K562 (cell line): ENCODE measurements around the gene MYL5. TPM values are rescaled to one million over a fixed set of nuclear protein-coding genes. Genes with fewer than 3 reads are reported as not detected.

Experiments
- ATAC-seq: fragments of 200-7000 bp; cut with Tn5 transposase; 3 replicates; pipeline ENCODE4 v1.9.1; 2020; ENCODE audit warnings: moderate library complexity
- BruUV-seq: library from RNA; stranded (reverse); fragments of 400-500 nt; replicated peaks from 2 replicates; lab custom pipeline; 2021; lab: Mats Ljungman, UMichigan
- CTCF ChIA-PET: fragments of 300-600 bp; formaldehyde crosslinking; extraction: SDS; loops from one replicate; lab custom pipeline; 2021; ENCODE audit warnings: low intra/inter-chr PET ratio; lab: Yijun Ruan, JAX
- POLR2A ChIA-PET: fragments of 300-600, 350-650 bp; sonication (Branson Sonifier 250); formaldehyde crosslinking; extraction: SDS; loops from one replicate; lab custom pipeline; 2021; ENCODE audit warnings: antibody characterized with exemption, inconsistent platforms; lab: Yijun Ruan, JAX
- DNase-seq, 4 experiments: peaks; one replicate each; pipeline versions ENCODE4 v3.0.0 to v3.0.0-alpha.2; 2011 to 2018; ENCODE audit warnings: low spot score in 3 of 4, mixed read lengths in 3 of 4; ENCODE audit errors: extremely low read depth in 1 of 4
- FAIRE-seq: peaks from 2 replicates; lab custom pipeline; 2011; peaks lifted over from hg19 to GRCh38; lab: Jason Lieb, UNC
- H2AFZ ChIP-seq: 2 replicates; pipeline ENCODE4 v1.6.0; 2011; ENCODE audit warnings: low read depth, low read length, control low read depth, inconsistent platforms
- H3K27ac ChIP-seq: fragments of 200-600 bp; 3 replicates; pipeline ENCODE4 v1.8.0; 2011; ENCODE audit warnings: low read depth, mild to moderate bottlenecking, control low read depth, inconsistent platforms, low read length, moderate library complexity, mixed read lengths; ENCODE audit errors: extremely low read depth
- H3K27me3 ChIP-seq, 2 experiments: fragments of 300-600 bp in 1 of 2; 2 replicates in 1 of 2; 3 replicates in 1 of 2; pipeline versions ENCODE4 v1.6.0 to v1.8.0; 2011; ENCODE audit warnings: inconsistent platforms in 2 of 2, low read length in 2 of 2, mild to moderate bottlenecking in 1 of 2, mixed read lengths in 1 of 2, moderate library complexity in 1 of 2; ENCODE audit not compliant: control insufficient read depth in 2 of 2, insufficient read depth in 2 of 2
- H3K36me3 ChIP-seq: fragments of 300-600 bp; 3 replicates; pipeline ENCODE4 v1.8.0; 2011; ENCODE audit warnings: mild to moderate bottlenecking, low read length, inconsistent platforms; ENCODE audit not compliant: control insufficient read depth, insufficient read depth
- H3K4me1 ChIP-seq, 2 experiments: fragments of 200-600 bp in 1 of 2; replicated peaks in 1 of 2; 2 replicates in 1 of 2; 3 replicates in 1 of 2; pipeline versions ENCODE4 v1.5.1 to v1.8.0; 2011; ENCODE audit warnings: inconsistent platforms in 2 of 2, low read length in 2 of 2, mild to moderate bottlenecking in 1 of 2, mixed read lengths in 1 of 2, moderate library complexity in 1 of 2; ENCODE audit not compliant: control insufficient read depth in 2 of 2, insufficient read depth in 2 of 2
- H3K4me2 ChIP-seq: 2 replicates; pipeline ENCODE4 v1.6.1; 2011; ENCODE audit warnings: low read length, control low read depth, inconsistent platforms, mixed read lengths; ENCODE audit not compliant: insufficient read depth
- H3K4me3 ChIP-seq: fragments of 200-600 bp; sonication (generic), shearing (Covaris generic); 2 replicates; pipeline ENCODE4 v1.5.1; 2016; ENCODE audit warnings: control low read depth, inconsistent platforms
- H3K79me2 ChIP-seq: fragments of 200-600 bp; 3 replicates; pipeline ENCODE4 v1.8.0; 2011; ENCODE audit warnings: low read length, inconsistent platforms; ENCODE audit not compliant: control insufficient read depth, insufficient read depth
- H3K9ac ChIP-seq, 2 experiments: 2 replicates each; pipeline versions ENCODE4 v1.6.0 to v1.6.1; 2011; ENCODE audit warnings: low read depth in 2 of 2, low read length in 2 of 2, control low read depth in 1 of 2, inconsistent platforms in 1 of 2, mild to moderate bottlenecking in 1 of 2, mixed read lengths in 1 of 2; ENCODE audit not compliant: insufficient read depth in 1 of 2
- H3K9me1 ChIP-seq: one replicate; pipeline ENCODE4 v1.6.0; 2011; ENCODE audit warnings: inconsistent platforms, mild to moderate bottlenecking, low read length, moderate library complexity; ENCODE audit not compliant: control insufficient read depth, insufficient read depth
- H3K9me3 ChIP-seq: replicated peaks from 2 replicates; pipeline ENCODE4 v1.5.1; 2011; ENCODE audit warnings: low read depth, low read length, inconsistent platforms; ENCODE audit not compliant: control insufficient read depth, insufficient read depth
- H4K20me1 ChIP-seq: replicated peaks from 2 replicates; pipeline ENCODE4 v1.6.1; 2011; ENCODE audit warnings: low read length, inconsistent platforms, mixed read lengths; ENCODE audit not compliant: control insufficient read depth, insufficient read depth
- WGBS: fragments of 100-300 bp; shearing (Covaris generic); methylation state at CpG from one replicate; pipeline ENCODE4 v1.1.6; 2016; ENCODE audit warnings: low coverage, mixed read lengths; ENCODE audit not compliant: insufficient coverage; ENCODE audit errors: missing lambda C conversion rate; 5-methylcytosine and 5-hydroxymethylcytosine counted together
- in situ Hi-C: fragments of 300-500 bp; cut with MboI; formaldehyde crosslinking; loops from 4 replicates; pipeline ENCODE4 v1.15.0; 2018; ENCODE audit warnings: inconsistent platforms, mixed read lengths
- intact Hi-C: fragments of 100-400 bp; cut with micrococcal nuclease; formaldehyde crosslinking; loops from 2 replicates; pipeline ENCODE4 v1.14.2; 2022
- polyA plus RNA-seq, 8 experiments: library from polyadenylated mRNA; depleted of rRNA in 4 of 8; stranded (reverse) in 5 of 8; unstranded in 3 of 8; fragments of >200 nt; fragmentation: Nextera tagmentation in 2 of 8; fragmentation: Illumina TruSeq in 1 of 8; extraction: Ambion mirVana in 2 of 8; extraction: Trizol in 1 of 8; gene quantifications; 2 replicates each; pipeline versions ENCODE4 v1.2.1 to v1.2.3, GENCODE V29; 2011 to 2014; ENCODE audit warnings: inconsistent platforms in 1 of 8, missing spikeins in 1 of 8
- total RNA-seq, 7 experiments: library from RNA; depleted of rRNA in 6 of 7; stranded (reverse); fragments of >200 nt in 6 of 7; fragmentation: Illumina TruSeq in 2 of 7; extraction: Trizol in 2 of 7; gene quantifications; 2 replicates each; pipeline versions ENCODE4 v1.2.1 to v1.2.3, GENCODE V29; 2011 to 2021; ENCODE audit warnings: low replicate concordance in 1 of 7
- TF ChIP-seq, protein P1 (sequence below): sonication (generic); formaldehyde crosslinking; IDR thresholded peaks from 2 replicates; pipeline ENCODE4 v1.4.0; 2020; ENCODE audit warnings: mild to moderate bottlenecking, missing genetic modification reagents
- TF ChIP-seq, protein P2 (sequence below), 3 experiments: fragments of 200-800 bp in 1 of 3; sonication (Bioruptor generic) in 1 of 3; sonication (generic) in 1 of 3; formaldehyde crosslinking in 1 of 3; IDR thresholded peaks; 2 replicates each; pipeline versions ENCODE4 v1.6.1 to v1.8.0; 2016 to 2022; ENCODE audit warnings: mild to moderate bottlenecking in 2 of 3, missing compliant biosample characterization in 2 of 3, missing genetic modification characterization in 2 of 3, missing genetic modification reagents in 1 of 3

The MYL5 gene
- total and polyA plus RNA-seq, 9 of the 15 experiments (the other 6 are each of a cell fraction or from before 2014, with no cell fraction given) = 1.4 to 10.0 (median 4.1) TPM

DNA sequence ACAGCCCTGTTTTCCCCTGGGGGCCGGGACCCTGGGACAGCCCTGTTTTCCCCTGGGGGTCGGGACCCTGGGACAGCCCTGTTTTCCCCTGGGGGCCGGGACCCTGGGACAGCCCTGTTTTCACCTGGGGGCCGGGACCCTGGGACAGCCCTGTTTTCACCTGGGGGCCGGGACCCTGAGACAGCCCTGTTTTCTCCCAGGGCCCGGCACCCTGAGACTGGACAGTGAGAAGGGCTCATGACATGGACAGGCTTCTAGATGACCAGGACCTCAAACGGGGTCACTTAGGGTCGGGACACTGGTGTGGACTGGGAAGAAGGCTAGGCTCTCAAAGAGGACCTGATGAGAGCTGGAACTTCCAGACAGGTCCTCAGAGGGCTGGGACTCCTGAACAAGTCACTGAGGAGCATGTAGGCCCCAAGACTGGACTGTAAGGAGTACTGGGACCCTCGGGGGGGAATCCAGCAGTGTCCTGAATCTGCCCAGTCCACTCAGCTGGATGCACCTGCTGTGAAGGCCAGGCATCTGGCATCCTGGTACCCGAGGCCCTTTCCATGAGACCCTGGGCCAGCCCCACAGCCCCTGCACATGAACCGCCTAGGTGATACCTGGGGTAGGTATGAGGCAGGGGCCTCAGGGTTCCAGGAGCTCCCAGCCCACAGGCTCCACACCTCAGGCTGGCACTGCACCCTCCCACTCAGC lies 33.7 kb downstream of the MYL5 start:
- H3K79me2 ChIP-seq = peaks cover 65% of the 10 kb centered on the region
- in situ Hi-C loops = no loop called here
- WGBS = 59% methylated on average over 6 of the region's 11 CpGs
- POLR2A ChIA-PET = no interaction called here
- H3K4me1 ChIP-seq = peaks cover 11 to 61% of the 10 kb centered on the region in 2 experiments; a peak in 4 of 5 replicates
- H4K20me1 ChIP-seq = no peaks in the 10 kb centered on the region
- no TSS peak for BruUV-seq
- no peak overlapping the region for H2AFZ ChIP-seq
- H3K4me3 ChIP-seq = no peak overlapping the region
- TF ChIP-seq, protein P1, sequence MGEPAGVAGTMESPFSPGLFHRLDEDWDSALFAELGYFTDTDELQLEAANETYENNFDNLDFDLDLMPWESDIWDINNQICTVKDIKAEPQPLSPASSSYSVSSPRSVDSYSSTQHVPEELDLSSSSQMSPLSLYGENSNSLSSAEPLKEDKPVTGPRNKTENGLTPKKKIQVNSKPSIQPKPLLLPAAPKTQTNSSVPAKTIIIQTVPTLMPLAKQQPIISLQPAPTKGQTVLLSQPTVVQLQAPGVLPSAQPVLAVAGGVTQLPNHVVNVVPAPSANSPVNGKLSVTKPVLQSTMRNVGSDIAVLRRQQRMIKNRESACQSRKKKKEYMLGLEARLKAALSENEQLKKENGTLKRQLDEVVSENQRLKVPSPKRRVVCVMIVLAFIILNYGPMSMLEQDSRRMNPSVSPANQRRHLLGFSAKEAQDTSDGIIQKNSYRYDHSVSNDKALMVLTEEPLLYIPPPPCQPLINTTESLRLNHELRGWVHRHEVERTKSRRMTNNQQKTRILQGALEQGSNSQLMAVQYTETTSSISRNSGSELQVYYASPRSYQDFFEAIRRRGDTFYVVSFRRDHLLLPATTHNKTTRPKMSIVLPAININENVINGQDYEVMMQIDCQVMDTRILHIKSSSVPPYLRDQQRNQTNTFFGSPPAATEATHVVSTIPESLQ (CRISPR knock-in tag) = no peak
- TF ChIP-seq, protein P2, sequence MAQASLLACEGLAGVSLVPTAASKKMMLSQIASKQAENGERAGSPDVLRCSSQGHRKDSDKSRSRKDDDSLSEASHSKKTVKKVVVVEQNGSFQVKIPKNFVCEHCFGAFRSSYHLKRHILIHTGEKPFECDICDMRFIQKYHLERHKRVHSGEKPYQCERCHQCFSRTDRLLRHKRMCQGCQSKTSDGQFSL (CRISPR knock-in tag; IDR thresholded peaks at IDR 0.05) = no peak
- TF ChIP-seq, protein P2 (tag; IDR thresholded peaks at IDR 0.05) = no peak
- H3K36me3 ChIP-seq = peaks cover 19% of the 10 kb centered on the region; the same call in 2 of the 3 replicates
- H3K27ac ChIP-seq = no peak overlapping the region
- CTCF ChIA-PET = no interaction called here
- intact Hi-C loops = no loop called here
- no peaks in the 10 kb centered on the region for H3K27me3 ChIP-seq
- ATAC-seq = no peak
- H3K4me2 ChIP-seq = no peak overlapping the region
- H3K9me1 ChIP-seq = peaks cover 4% of the 10 kb centered on the region
- no peak for DNase-seq
- H3K9ac ChIP-seq = peak overlapping the region in 1 of 2 experiments; percentile 73; a peak in 2 of 4 replicates
- H3K9me3 ChIP-seq = no peaks in the 10 kb centered on the region
- FAIRE-seq = no peak
